GM18868 (cell line): Measurements from ENCODE around the gene MYO9B.
A peak's percentile ranks its signal among the peaks of the same experiment; 100 is the strongest.

Source experiments
- ATAC-seq: cut with Tn5 transposase; IDR thresholded peaks from one replicate; pipeline ENCODE4 v1.9.1; 2021; ENCODE audit warnings: mild to moderate bottlenecking, moderate library complexity; ENCODE audit not compliant: unreplicated experiment

The MYO9B gene

GRCh38 chr19:17260842-17261325, 185.3 kb downstream of the MYO9B start:
- peak; percentile 66 for ATAC-seq

- no peak for ATAC-seq
Observed at GRCh38 chr19:17262557-17262956, 187.0 kb downstream of the MYO9B start.
